CD14-positive monocyte (primary cell): Measurements from ENCODE around the gene PZP. TPM values are rescaled to one million over a fixed set of nuclear protein-coding genes. Genes with fewer than 3 reads are reported as not detected.

Experiments used
- DNase-seq, 3 donors: peaks; one replicate each; pipeline ENCODE4 v3.0.0-alpha.2; 2011 to 2022
- H2AFZ ChIP-seq: 2 replicates; pipeline ENCODE4 v1.6.0; 2012; ENCODE audit warnings: mild to moderate bottlenecking, low read depth, low read length, inconsistent platforms; ENCODE audit not compliant: insufficient read depth, poor library complexity, severe bottlenecking
- H3K27ac ChIP-seq, 2 donors: 1 replicate in 1 of 2; 2 replicates in 1 of 2; pipeline ENCODE4 v1.5.1; 2012 to 2013; ENCODE audit warnings: low read length in 2 of 2, control low read depth in 1 of 2, inconsistent platforms in 1 of 2, low read depth in 1 of 2, mild to moderate bottlenecking in 1 of 2
- H3K27me3 ChIP-seq, 2 donors: one replicate each; pipeline versions ENCODE4 v1.6.0 to v1.6.1; 2011 to 2013; ENCODE audit warnings: low read length in 2 of 2; ENCODE audit not compliant: control insufficient read depth in 2 of 2, insufficient read depth in 2 of 2
- H3K36me3 ChIP-seq, 2 donors: replicated peaks in 1 of 2; 1 replicate in 1 of 2; 2 replicates in 1 of 2; pipeline versions ENCODE4 v1.5.1 to v1.6.1; 2012 to 2013; ENCODE audit warnings: low read length in 2 of 2, control low read depth in 1 of 2, inconsistent platforms in 1 of 2, mild to moderate bottlenecking in 1 of 2; ENCODE audit not compliant: insufficient read depth in 2 of 2, control insufficient read depth in 1 of 2
- H3K4me1 ChIP-seq, 2 donors: 1 replicate in 1 of 2; 2 replicates in 1 of 2; pipeline versions ENCODE4 v1.5.1 to v1.6.1; 2012 to 2013; ENCODE audit warnings: low read length in 2 of 2, control low read depth in 1 of 2, inconsistent platforms in 1 of 2, mild to moderate bottlenecking in 1 of 2, moderate library complexity in 1 of 2; ENCODE audit not compliant: insufficient read depth in 2 of 2, control insufficient read depth in 1 of 2
- H3K4me2 ChIP-seq: replicated peaks from 2 replicates; pipeline ENCODE3; 2012; ENCODE audit warnings: low read length, moderate library complexity, mild to moderate bottlenecking; ENCODE audit not compliant: poor library complexity, severe bottlenecking; ENCODE audit errors: extremely low read depth
- H3K4me3 ChIP-seq, 3 experiments: fragments of 200-600 bp in 1 of 3; sonication (generic) in 1 of 3; replicated peaks in 1 of 3; 1 replicate in 2 of 3; 2 replicates in 1 of 3; pipeline ENCODE4 v1.5.1; 2011 to 2013; ENCODE audit warnings: low read length in 3 of 3, mild to moderate bottlenecking in 3 of 3, control low read depth in 2 of 3, low read depth in 2 of 3, inconsistent platforms in 1 of 3, moderate library complexity in 1 of 3
- H3K79me2 ChIP-seq: 2 replicates; pipeline ENCODE4 v1.6.0; 2012; ENCODE audit warnings: mild to moderate bottlenecking, control low read depth, inconsistent platforms, low read length, moderate library complexity; ENCODE audit not compliant: insufficient read depth
- H3K9ac ChIP-seq: 2 replicates; pipeline ENCODE4 v1.6.0; 2017; ENCODE audit warnings: low read length, mild to moderate bottlenecking; ENCODE audit not compliant: insufficient read depth, poor library complexity, severe bottlenecking
- H3K9me3 ChIP-seq, 2 donors: replicated peaks in 1 of 2; 1 replicate in 1 of 2; 2 replicates in 1 of 2; pipeline versions ENCODE4 v1.5.1 to v1.6.1; 2012 to 2013; ENCODE audit warnings: low read length in 2 of 2, control low read depth in 1 of 2; ENCODE audit not compliant: control insufficient read depth in 1 of 2, insufficient read depth in 1 of 2
- H4K20me1 ChIP-seq: 2 replicates; pipeline ENCODE4 v1.6.0; 2012; ENCODE audit warnings: mild to moderate bottlenecking, low read length, control low read depth, moderate library complexity; ENCODE audit not compliant: insufficient read depth
- H3K27ac Mint-ChIP-seq, 7 donors: one replicate each; pipeline ENCODE4 v1.8.0; 2020; ENCODE audit warnings: mild to moderate bottlenecking in 7 of 7, mixed read lengths in 7 of 7, moderate library complexity in 6 of 7, inconsistent platforms in 2 of 7
- H3K27me3 Mint-ChIP-seq, 3 donors: one replicate each; pipeline ENCODE4 v1.8.0; 2021 to 2022; ENCODE audit warnings: low read depth in 3 of 3, mild to moderate bottlenecking in 3 of 3, mixed read lengths in 3 of 3, moderate library complexity in 3 of 3, inconsistent platforms in 1 of 3
- H3K36me3 Mint-ChIP-seq, 2 donors: one replicate each; pipeline ENCODE4 v1.8.0; 2020; ENCODE audit warnings: mixed read lengths in 2 of 2, inconsistent platforms in 1 of 2, mild to moderate bottlenecking in 1 of 2
- H3K4me1 Mint-ChIP-seq: one replicate; pipeline ENCODE4 v1.8.0; 2020; ENCODE audit warnings: mild to moderate bottlenecking, mixed read lengths
- H3K4me3 Mint-ChIP-seq, 2 donors: one replicate each; pipeline ENCODE4 v1.8.0; 2020; ENCODE audit warnings: mild to moderate bottlenecking in 2 of 2, mixed read lengths in 2 of 2, moderate library complexity in 1 of 2
- H3K9me3 Mint-ChIP-seq, 7 donors: one replicate each; pipeline ENCODE4 v1.8.0; 2020 to 2022; ENCODE audit warnings: mixed read lengths in 7 of 7, mild to moderate bottlenecking in 6 of 7, moderate library complexity in 6 of 7, inconsistent platforms in 2 of 7
- CTCF ChIP-seq: fragments of 200-600 bp; IDR thresholded peaks from one replicate; pipeline ENCODE4 v1.8.0; 2022; ENCODE audit warnings: antibody characterized with exemption, mild to moderate bottlenecking
- WGBS: methylation state at CpG from one replicate; pipeline ENCODE4 v1.1.5; 2013; ENCODE audit warnings: missing lambda C conversion rate; ENCODE audit not compliant: insufficient coverage; 5-methylcytosine and 5-hydroxymethylcytosine counted together
- intact Hi-C, 2 donors: fragments of 100-400 bp; cut with micrococcal nuclease; formaldehyde crosslinking; loops; one replicate each; pipeline versions ENCODE4 v1.15.0 to v1.15.1; 2023
- polyA plus RNA-seq, 3 donors: library from polyadenylated mRNA; depleted of rRNA in 1 of 3; unstranded in 2 of 3; stranded (reverse) in 1 of 3; fragments of 300-500 nt in 2 of 3; fragments of >200 nt in 1 of 3; fragmentation: Illumina TruSeq in 2 of 3; gene quantifications; 1 replicate in 2 of 3; 2 replicates in 1 of 3; pipeline ENCODE4 v1.2.3, GENCODE V29; 2012 to 2021

PZP gene
- polyA plus RNA-seq, 3 donors: not detected

DNA sequence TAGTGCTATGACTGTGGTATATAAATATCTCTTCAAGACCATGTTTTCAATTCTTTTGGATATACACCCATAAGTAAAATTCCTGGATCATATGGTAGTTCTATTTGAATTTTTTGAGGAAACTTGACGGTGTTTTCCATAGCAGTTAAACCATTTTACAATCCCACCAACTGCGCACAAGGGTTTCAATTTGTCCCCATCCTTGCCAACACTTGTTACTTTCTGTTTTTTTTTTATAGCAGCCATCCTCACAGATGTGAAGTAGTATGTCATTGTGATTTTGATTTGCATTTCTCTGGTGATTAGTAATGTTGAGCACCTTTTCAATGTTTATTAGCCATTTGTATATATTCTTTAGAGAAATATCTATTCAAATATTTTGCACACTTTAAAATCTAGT is 78.0 kb downstream of the PZP start:
- Mint-ChIP-seq H3K36me3 (peaks cover 0 to 2% of the 10 kb centered on the region in 2 donors), H3K4me1 (no peaks in the 10 kb centered on the region), H3K27ac (no peak overlapping the region), H3K4me3 (no peak overlapping the region), H3K27me3 (peaks cover 0 to 2% (median 0%) of the 10 kb centered on the region in 3 donors), H3K9me3 (peaks cover 4 to 11% (median 7%) of the 10 kb centered on the region in 7 donors)
- H3K9ac ChIP-seq: no peak overlapping the region
- H3K4me2 ChIP-seq: no peak overlapping the region
- H3K27me3 ChIP-seq: no peaks in the 10 kb centered on the region
- intact Hi-C loops: no loop called here
- no peak for DNase-seq
- no peak overlapping the region for H3K4me3 ChIP-seq
- no peaks in the 10 kb centered on the region for H3K4me1 ChIP-seq
- no peak overlapping the region for H2AFZ ChIP-seq
- no peaks in the 10 kb centered on the region for H3K36me3 ChIP-seq
- H4K20me1 ChIP-seq: no peaks in the 10 kb centered on the region
- H3K27ac ChIP-seq: no peak overlapping the region
- WGBS: no CpG with 5 or more reads among the region's 2 CpGs
- TF ChIP-seq CTCF: no peak
- no peaks in the 10 kb centered on the region for H3K79me2 ChIP-seq
- H3K9me3 ChIP-seq: peaks cover 0 to 8% of the 10 kb centered on the region in 2 donors

- Mint-ChIP-seq H3K9me3 (peaks cover 4 to 11% (median 7%) of the 10 kb centered on the region in 7 donors), H3K27ac (peak overlapping the region in 1 of 7 donors; percentile 43), H3K36me3 (peaks cover 0 to 2% of the 10 kb centered on the region in 2 donors), H3K27me3 (no peaks in the 10 kb centered on the region), H3K4me3 (no peak overlapping the region), H3K4me1 (peaks cover 5% of the 10 kb centered on the region)
- no peak for DNase-seq
- peaks cover 0 to 8% of the 10 kb centered on the region in 2 donors for H3K9me3 ChIP-seq
- H3K79me2 ChIP-seq: no peaks in the 10 kb centered on the region
- over 99% methylated on average over 32 of the region's 36 CpGs for WGBS
- TF ChIP-seq CTCF: no peak
- no peaks in the 10 kb centered on the region for H3K27me3 ChIP-seq
- no peak overlapping the region for H3K4me2 ChIP-seq
- no peak overlapping the region for H3K4me3 ChIP-seq
- no peaks in the 10 kb centered on the region for H3K4me1 ChIP-seq
- H3K27ac ChIP-seq: no peak overlapping the region
- no peaks in the 10 kb centered on the region for H4K20me1 ChIP-seq
- H3K9ac ChIP-seq: no peak overlapping the region
- intact Hi-C loops: no loop called here
- H2AFZ ChIP-seq: no peak overlapping the region
- H3K36me3 ChIP-seq: no peaks in the 10 kb centered on the region
Observed at GRCh38 chr12:9127936-9128663, 80.1 kb downstream of the PZP start.
